ENCODE measurements around the gene ZACN.
"Not testable (repeated sequence)": the region's sequence is repeated elsewhere in the genome, so short reads cannot be mapped to it uniquely, and the experiment has no call there.

The ZACN gene

DNA sequence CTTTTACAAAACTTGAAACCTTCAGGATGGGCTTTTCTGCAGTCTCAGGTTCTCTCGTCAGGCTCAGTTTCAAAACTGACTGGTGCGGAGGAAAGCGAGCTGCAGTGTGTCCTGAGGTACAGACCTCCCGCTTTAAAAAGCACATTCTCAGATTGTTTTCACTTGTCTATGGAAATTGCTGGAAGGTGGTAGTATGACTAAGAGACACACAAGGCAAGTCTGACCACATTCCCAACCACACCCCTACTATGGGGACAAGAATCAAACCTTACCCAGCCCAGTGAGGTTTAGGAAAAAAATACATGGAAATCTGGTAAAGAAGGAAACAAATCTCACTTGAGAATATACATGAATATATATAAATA, 24.9 kb upstream of the ZACN start:
- no peak for DNase-seq (ENCODE audit: low spot score)

DNA sequence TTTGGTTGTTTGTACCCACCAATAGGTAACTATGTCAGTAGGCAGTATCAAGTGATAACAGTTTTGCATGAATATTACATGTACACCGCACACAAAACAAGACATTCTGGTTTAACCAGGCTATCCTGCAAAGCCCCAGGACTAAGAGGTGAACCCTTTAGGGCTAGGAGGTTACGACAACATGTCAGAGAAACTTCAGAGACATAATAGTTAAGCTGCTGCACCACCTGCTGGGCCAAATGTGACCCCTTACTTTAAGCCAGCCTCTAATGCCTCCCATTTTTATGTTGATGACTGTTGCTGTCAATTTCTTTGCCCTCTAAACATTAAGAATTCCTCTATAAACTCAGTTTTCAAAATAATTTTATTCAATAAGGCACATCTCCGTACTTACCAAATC, 22.1 kb upstream of the ZACN start:
- DNase-seq (ENCODE audit: low spot score), result no peak

DNA sequence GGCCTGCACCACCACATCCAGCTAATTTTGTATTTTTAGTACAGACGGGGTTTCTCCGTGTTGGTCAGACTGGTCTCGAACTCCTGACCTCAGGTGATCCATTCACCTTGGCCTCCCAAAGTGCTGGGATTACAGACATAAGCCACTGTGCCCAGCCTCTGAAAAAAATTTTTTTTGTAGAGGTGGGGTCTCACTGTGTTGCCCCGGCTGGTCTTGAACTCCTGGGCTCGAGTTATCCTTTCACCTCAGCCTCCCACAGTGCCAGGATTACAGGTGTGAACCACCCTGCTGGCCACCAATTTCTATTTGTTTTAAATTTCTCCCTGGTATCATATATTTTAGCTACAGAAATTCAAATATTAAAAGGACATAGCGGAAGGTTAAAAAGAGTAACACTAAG, 20.7 kb upstream of the ZACN start:
- DNase-seq (ENCODE audit: low spot score), result not testable (repeated sequence)

DNA sequence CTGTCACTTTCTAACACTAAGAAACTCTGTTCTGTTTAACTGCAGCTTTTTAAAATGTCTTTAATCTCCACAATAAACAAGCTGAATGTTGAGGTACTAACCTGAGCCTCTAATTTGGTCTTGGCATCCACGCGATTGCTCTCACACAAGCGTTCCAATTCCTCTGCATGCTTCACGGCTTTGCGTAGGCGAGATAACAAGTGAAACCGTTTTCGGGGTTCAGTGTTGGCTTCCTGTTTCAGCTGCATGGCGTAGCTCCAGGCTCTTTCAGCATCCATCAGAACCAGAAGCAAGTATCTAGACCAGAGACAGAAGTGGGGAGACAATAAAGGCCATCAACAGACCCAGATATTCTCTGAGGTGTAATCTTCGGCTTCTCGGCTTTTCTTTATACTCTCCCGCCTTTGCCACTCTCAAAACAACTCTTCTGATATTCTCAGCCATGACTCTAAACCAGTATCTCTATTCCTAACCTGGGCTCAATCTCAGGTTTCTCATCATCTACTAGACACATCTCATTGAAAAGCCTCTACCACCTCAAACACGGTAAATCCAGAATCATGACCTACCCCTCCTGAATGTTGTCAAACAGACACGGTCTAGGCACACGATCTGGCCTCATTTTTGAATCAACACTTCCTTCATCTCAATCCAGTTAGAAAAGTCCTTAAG, 15.0 kb upstream of the ZACN start:
- DNase-seq (ENCODE audit: low spot score), result no peak

DNA sequence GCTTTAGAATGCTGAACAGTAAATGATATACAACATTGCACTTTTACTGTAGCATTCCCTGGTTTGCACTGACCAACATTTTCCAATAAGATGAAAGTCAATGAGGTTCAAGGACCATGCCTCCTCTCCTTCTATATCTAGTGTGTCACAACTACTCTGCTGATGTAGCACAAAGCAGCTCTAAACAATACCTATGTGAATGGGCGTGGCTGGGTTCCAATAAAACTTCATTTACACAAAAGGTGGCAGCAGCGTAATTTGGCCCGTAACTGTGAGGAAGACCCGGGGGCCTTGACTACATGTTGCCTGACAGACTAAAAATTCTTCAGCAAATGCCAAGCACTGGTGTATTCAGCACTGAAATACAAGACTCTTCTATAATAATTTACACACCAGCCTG, 13.2 kb upstream of the ZACN start:
- DNase-seq (ENCODE audit: low spot score), result no peak

DNA sequence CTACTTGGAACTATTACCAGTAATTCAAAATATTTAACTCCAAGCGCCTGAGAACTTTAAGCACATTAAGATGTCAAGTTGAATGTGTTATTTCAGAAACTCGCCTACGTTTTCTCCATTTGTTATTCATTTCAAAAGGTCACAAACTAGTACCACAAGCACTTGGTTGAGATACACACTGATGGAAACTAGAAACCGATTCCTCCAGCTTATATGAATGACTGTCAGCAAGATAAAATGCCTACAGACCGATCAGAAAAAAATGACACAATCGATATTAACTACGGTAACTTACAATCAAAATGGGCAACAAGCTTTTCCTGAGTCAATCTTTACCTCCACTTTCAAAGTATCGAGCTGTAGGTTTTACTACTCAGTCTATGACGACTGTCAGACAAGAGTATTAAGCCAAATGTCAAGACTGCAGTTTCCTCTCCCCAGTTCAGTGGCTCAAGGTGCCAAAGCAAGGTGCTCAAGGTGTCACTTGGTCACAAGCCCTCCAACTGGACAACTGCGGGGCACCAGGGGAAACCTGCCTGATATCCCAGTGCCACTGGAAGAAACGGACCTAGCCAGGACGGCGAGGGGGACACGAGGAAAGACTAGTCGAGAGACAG, 7.3 kb upstream of the ZACN start:
- DNase-seq (ENCODE audit: low spot score), result peak; percentile 39

DNA sequence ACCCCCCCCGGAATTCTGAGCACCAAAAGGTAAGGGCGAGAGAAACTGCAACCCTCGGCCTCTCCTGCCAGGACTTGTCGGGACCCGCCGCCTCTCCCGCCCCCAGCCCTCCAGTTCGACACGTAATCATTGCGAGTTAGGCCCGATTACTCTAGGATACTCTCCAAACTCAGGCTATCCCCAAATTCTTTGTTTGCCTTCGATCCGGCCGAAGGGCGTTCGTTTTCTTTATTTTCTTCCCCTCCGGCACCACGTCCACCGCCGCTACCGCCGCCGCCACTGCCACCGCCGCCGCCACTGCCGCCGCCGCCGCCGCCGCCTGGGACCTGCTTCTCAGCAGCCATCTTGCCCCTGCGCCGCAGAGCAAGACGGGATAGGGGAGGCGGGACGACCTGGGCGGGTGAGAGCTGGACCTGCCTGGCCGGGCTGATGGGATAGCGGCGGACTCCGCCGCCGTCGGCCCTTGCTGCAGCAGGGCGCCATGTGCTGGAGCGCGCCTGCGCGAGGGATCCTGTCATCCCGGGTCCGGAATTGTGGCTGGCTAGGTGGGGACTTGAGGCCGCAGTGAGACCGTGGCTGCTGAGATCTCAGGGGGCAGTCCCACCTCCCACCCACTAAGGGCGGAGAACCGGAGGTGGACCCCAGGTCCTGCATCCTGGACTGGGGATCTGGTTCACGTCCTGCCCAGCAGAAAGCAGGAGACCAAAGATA, 6.7 kb upstream of the ZACN start, which contains the start of gene SRP68:
Gene SRP68 (minus strand): TSS at position 370 of the 711 bp plus-strand sequence. CDS start 26 bp downstream, at position 344.
- peak; percentile 97 for DNase-seq (ENCODE audit: low spot score)

DNA sequence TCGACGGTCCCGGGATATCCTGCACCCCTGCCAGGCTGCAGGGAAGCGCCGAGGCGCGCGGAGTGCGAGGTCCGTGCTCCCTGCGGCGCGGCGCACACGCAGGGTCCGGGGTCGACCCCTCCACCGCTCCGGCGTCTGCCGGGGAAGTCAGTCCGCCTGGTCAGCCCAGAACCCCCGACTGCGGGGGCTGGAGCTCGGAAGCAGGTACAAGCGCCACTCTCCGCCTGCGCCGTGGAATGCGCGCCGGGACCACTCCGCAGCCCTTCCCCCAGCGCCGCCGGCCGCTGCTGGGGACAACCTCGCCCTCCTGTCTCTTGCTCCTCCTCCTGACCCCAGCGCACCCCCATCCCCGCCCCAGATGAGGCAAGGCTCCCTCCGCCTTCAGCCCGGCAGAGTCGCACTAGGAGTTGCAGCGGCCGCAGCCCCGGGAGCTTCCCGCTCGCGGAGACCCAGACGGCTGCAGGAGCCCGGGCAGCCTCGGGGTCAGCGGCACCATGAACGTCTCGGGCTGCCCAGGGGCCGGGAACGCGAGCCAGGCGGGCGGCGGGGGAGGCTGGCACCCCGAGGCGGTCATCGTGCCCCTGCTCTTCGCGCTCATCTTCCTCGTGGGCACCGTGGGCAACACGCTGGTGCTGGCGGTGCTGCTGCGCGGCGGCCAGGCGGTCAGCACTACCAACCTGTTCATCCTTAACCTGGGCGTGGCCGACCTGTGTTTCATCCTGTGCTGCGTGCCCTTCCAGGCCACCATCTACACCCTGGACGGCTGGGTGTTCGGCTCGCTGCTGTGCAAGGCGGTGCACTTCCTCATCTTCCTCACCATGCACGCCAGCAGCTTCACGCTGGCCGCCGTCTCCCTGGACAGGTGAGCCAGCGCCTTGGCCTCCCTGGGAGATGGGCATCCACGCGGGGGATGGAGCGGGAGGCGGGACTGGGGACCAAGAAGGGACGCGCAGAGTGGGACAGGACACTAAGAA, 4.3 kb upstream of the ZACN start, which contains the start of gene GALR2:
Gene GALR2 (plus strand): TSS at position 392 of the 974 bp plus-strand sequence. CDS start 103 bp downstream, at position 495.
- DNase-seq (ENCODE audit: low spot score), result peak; percentile 70

DNA sequence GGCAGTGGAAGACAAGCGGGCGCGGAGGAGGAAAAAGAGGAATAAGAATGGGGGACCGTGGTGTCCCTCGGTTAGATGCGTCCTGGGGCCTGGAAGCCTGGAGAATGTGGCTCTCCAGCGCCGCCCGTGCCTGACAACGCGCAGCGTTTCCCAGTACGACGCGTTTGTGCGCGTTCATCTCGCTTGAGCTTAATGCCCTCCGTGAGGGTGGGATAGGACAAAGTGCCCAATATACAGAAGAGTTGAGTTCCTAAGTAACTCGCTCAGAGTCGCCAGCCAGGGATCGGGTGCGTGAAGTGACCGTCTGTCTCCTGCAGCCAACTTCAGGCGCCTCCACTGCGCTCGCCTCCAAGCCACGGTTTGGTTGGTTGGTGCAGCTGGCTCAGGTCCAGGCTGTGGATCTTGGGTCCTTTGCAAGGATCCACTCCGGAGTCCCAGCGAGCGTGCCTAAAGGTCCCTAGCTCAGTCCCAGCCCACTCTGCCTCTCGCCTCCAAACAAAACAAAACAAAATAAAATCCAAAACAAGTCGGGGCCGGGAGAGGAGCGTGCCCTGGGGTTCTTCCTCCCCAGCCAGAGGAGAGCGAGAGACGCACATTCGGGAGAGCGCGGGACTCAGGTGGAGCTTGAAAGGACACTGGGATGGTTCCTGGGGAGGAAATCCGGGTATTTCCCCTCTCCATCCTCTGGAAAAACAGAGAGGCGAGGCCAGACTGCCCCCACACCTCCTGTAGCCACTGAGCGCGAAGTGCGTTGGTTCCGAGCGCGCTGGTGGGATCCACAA, 3.4 kb upstream of the ZACN start:
- DNase-seq (ENCODE audit: low spot score), result peak; percentile 58

DNA sequence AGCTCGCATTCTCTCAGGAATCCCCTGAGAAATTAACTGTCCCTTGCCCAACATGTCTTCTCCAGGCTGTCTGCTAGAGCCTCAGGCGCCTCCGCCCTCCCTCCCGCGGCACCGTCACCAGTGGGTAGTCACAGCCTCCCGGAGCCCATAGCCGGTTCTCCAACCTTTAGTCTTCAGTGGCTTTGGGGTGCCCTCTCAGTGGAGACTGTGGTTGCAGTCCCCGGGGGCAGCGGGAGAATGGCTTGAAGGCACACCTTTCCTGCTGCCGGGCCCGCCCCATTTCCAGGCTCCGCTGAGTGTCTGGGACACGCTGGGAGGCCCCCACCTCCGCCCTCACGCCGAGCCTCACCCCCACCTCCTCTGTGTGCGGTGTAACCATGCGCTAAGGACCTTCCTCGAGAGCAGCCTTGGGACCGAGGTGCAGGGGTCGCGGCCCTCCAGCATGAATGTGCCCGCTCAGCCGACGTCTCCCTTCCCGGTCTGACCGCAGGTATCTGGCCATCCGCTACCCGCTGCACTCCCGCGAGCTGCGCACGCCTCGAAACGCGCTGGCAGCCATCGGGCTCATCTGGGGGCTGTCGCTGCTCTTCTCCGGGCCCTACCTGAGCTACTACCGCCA, 2.7 kb upstream of the ZACN start:
- no peak for DNase-seq (ENCODE audit: low spot score)

DNA sequence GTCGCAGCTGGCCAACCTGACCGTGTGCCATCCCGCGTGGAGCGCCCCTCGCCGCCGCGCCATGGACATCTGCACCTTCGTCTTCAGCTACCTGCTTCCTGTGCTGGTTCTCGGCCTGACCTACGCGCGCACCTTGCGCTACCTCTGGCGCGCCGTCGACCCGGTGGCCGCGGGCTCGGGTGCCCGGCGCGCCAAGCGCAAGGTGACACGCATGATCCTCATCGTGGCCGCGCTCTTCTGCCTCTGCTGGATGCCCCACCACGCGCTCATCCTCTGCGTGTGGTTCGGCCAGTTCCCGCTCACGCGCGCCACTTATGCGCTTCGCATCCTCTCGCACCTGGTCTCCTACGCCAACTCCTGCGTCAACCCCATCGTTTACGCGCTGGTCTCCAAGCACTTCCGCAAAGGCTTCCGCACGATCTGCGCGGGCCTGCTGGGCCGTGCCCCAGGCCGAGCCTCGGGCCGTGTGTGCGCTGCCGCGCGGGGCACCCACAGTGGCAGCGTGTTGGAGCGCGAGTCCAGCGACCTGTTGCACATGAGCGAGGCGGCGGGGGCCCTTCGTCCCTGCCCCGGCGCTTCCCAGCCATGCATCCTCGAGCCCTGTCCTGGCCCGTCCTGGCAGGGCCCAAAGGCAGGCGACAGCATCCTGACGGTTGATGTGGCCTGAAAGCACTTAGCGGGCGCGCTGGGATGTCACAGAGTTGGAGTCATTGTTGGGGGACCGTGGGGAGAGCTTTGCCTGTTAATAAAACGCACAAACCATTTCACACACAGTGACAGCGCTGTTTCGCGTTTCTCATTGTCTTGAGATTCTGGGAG, 2.0 kb upstream of the ZACN start:
- no peak for DNase-seq (ENCODE audit: low spot score)

DNA sequence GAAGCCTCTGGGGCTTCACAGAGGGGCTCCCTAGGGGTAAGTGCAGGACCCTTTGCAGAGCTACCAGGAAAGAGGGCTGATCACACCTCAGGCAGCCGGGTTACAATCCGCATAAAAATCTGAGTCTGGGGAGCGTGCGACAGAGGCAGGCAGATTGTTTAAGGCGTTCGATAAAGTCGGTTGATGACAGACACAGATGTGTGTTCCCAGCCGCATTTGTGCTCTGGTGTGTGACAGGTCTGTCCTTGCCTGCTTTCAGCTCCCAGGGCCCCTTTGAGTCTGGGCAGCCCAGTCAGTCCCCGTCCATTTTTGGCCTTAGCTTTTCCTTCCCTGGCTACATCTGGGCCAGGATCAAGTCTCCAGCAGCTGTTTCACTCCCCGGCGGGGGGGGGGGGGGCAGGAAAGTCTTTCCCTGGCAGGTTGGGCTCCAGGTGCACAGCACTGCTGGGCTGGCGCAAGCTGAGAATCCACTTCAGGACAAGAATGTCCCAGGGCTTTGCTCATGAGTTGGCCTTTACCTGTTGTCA, 1.3 kb upstream of the ZACN start:
- DNase-seq (ENCODE audit: low spot score), result peak; percentile 37

DNA sequence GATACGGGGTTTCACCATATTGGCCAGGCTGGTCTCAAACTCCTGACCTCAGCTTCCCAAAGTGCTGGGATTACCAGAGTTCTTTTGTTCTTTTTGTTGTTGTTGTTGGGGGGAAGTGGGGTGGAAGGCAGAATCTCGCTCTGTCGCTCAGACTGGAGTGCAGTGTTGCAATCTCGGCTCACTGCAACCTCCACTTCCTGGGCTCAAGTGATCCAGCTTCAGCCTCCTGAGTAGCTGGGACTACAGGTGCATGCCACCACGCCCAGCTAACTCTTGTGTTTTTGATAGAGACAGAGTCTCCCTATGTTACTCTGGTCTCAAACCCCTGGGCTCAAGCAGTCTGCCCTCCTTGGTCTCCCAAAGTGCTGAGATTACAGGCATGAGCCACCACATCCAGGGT, 612 bp upstream of the ZACN start:
- not testable (repeated sequence) for DNase-seq (ENCODE audit: low spot score)

DNA sequence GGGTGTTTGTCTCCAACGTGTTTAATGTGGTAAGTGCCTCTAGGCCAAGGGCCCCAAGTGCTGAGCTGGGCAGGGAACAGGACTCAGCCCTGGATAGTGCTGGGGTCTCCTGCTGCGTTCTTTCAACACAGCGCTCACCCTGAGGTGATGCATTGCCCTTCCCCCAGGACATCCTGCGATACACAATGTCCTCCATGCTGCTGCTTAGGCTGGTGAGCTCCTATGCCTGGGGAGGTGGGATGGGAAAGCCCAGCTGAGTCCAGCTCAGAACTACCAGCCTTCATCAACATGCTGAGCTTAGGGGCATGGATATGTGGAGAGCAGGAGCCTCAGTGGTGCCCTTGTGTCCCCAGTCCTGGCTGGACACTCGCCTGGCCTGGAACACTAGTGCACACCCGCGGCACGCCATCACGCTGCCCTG, 563 bp downstream of the ZACN start:
- DNase-seq (ENCODE audit: low spot score), result no peak

DNA sequence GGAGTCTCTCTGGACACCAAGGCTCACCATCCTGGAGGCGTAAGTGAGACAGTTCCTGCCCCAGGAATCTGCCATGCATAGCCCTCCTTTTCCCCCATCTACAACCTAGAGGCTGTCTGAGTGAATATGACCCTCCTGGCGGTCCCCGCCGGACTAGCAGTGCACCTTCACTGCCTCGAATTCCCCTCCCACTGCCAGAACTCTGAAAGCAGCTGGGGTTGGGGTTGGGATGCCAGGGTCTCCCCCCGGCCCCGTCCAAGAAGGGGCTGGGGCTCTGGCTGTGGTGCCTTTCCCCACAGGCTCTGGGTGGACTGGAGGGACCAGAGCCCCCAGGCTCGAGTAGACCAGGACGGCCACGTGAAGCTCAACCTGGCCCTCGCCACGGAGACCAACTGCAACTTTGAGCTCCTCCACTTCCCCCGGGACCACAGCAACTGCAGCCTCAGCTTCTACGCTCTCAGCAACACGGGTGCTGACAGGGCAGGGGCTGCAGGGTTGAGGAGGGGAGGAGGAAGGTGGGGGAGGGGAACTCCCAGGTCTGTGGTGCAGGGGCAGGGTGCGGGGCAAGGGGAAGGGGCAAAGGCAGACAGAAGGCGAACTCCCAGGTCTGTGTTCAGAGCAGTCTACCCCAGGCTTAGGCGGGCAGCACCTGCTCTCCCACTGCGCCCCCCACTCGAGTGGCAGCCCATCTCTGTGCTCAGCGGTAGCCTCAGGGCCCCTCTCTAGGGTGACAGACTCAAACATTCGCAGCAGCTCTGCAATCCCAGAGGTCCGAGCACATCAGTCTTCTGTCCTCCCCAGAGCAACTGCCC, 1.2 kb downstream of the ZACN start:
- DNase-seq (ENCODE audit: low spot score), result peak; percentile 36

DNA sequence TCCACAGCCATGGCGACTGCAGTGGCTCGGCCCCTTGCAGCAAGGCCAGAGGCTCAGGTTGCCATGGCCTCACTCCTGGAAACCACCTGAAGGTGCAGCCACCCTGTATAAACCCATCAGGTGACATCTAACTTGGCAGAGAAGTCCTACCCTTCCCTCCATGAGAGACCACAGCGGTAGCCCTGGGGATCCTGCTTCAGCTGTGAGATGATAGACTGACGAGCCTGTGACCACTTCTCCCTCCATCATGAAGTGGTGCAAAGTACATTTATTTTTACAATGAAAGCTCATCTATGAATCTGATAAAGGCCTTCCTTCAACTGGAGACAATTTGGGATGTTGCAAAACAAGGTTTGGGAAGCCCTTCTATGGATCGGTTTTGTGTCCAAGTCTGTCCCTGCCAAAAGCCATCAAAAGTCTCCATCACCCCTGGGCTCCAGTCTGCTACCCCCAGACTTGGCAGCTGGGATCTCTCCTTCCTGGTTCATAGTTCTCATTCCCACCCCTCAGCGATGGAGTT, 1.8 kb downstream of the ZACN start:
- DNase-seq (ENCODE audit: low spot score), result no peak

DNA sequence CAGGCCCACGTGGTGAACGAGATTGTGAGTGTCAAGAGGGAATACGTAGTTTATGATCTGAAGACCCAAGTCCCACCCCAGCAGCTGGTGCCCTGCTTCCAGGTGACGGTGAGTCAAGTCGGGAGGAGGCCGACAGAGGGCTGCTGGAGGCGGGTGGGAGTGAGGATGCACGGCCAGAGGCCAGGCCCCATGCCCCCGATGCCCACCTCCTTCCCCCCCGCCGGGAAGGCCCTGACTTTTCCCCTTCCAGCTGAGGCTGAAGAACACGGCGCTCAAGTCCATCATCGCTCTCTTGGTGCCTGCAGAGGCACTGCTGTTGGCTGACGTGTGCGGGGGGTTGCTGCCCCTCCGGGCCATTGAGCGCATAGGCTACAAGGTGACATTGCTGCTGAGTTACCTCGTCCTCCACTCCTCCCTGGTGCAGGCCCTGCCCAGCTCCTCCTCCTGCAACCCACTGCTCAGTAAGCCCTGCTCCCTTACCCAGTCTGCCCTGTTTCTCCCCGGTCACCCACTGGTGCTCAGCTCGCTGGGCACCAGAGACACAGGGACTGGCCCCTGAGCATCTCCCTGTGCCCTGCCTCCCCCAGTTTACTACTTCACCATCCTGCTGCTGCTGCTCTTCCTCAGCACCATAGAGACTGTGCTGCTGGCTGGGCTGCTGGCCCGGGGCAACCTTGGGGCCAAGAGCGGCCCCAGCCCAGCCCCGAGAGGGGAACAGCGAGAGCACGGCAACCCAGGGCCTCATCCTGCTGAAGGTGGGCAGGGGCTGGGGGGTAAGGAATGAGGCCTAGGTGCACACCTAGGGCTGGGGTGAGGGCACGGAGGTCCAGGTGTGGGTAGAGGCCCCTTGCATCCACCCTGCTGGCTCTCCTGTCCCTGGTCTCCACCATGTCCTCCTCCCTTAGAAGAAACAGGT, 2.6 kb downstream of the ZACN start:
- DNase-seq (ENCODE audit: low spot score), result no peak

All from HuH-7 (cell line).